Loucy (cell line): ENCODE measurements around the gene DGCR2.

Source experiments
- H2AFZ ChIP-seq: fragments of 200-600 bp; sonication (generic); 2 replicates; pipeline ENCODE4 v1.6.0; 2016; ENCODE audit warnings: antibody characterized with exemption, mild to moderate bottlenecking, low read length, moderate library complexity
- H3F3A ChIP-seq: fragments of 200-600 bp; 2 replicates; pipeline ENCODE4 v1.6.0; 2016; ENCODE audit warnings: antibody characterized with exemption, low read depth, mild to moderate bottlenecking
- H3K27me3 ChIP-seq: fragments of 200-600 bp; sonication (generic); 2 replicates; pipeline ENCODE4 v1.6.1; 2014; ENCODE audit warnings: low read length, mild to moderate bottlenecking; ENCODE audit not compliant: insufficient read depth, poor library complexity, severe bottlenecking
- H3K36me3 ChIP-seq: fragments of 200-600 bp; sonication (generic); 2 replicates; pipeline ENCODE4 v1.6.1; 2016; ENCODE audit warnings: low read length; ENCODE audit not compliant: insufficient read depth
- H3K4me1 ChIP-seq: fragments of 200-600 bp; sonication (generic); 2 replicates; pipeline ENCODE4 v1.5.1; 2014; ENCODE audit warnings: low read length, mild to moderate bottlenecking; ENCODE audit not compliant: insufficient read depth, poor library complexity, severe bottlenecking
- H3K4me2 ChIP-seq: fragments of 200-600 bp; sonication (generic); 2 replicates; pipeline ENCODE4 v1.6.0; 2014; ENCODE audit warnings: antibody characterized with exemption, low read length, low read depth, mild to moderate bottlenecking; ENCODE audit not compliant: poor library complexity, severe bottlenecking
- H3K4me3 ChIP-seq: fragments of 200-600 bp; sonication (generic); 2 replicates; pipeline ENCODE4 v1.5.1; 2014; ENCODE audit warnings: low read length, mild to moderate bottlenecking, mixed read lengths; ENCODE audit not compliant: poor library complexity, severe bottlenecking
- H3K79me2 ChIP-seq: fragments of 200-600 bp; sonication (generic); 2 replicates; pipeline ENCODE4 v1.6.1; 2014; ENCODE audit warnings: low read length; ENCODE audit not compliant: insufficient read depth
- H3K9ac ChIP-seq: fragments of 200-600 bp; sonication (generic); 2 replicates; pipeline ENCODE4 v1.6.0; 2014; ENCODE audit warnings: mild to moderate bottlenecking, low read depth, low read length, moderate library complexity; ENCODE audit not compliant: poor library complexity, severe bottlenecking
- H3K9me2 ChIP-seq: fragments of 200-600 bp; sonication (generic); replicated peaks from 2 replicates; pipeline ENCODE4 v1.6.1; 2016; ENCODE audit warnings: low read depth, low read length, mixed read lengths
- H3K9me3 ChIP-seq: fragments of 200-600 bp; sonication (generic); 2 replicates; pipeline ENCODE4 v1.6.1; 2014; ENCODE audit warnings: mild to moderate bottlenecking, antibody characterized with exemption, low read length, low read depth; ENCODE audit not compliant: insufficient read depth
- H4K20me1 ChIP-seq: fragments of 200-600 bp; sonication (generic); 2 replicates; pipeline ENCODE4 v1.6.0; 2014; ENCODE audit warnings: antibody characterized with exemption, low read length, mild to moderate bottlenecking; ENCODE audit not compliant: insufficient read depth, poor library complexity, severe bottlenecking
- EZH2phosphoT487 ChIP-seq: fragments of 200-600 bp; IDR thresholded peaks from 2 replicates; pipeline ENCODE4 v1.6.1; 2018; ENCODE audit warnings: antibody characterized with exemption, mild to moderate bottlenecking, moderate library complexity, borderline replicate concordance
- TF ChIP-seq, protein P1 (sequence below): fragments of 200-600 bp; sonication (generic); conservative IDR thresholded peaks from 2 replicates; pipeline ENCODE4 v1.5.1; 2014; ENCODE audit warnings: mild to moderate bottlenecking, antibody characterized with exemption, low read length

The DGCR2 gene

DNA sequence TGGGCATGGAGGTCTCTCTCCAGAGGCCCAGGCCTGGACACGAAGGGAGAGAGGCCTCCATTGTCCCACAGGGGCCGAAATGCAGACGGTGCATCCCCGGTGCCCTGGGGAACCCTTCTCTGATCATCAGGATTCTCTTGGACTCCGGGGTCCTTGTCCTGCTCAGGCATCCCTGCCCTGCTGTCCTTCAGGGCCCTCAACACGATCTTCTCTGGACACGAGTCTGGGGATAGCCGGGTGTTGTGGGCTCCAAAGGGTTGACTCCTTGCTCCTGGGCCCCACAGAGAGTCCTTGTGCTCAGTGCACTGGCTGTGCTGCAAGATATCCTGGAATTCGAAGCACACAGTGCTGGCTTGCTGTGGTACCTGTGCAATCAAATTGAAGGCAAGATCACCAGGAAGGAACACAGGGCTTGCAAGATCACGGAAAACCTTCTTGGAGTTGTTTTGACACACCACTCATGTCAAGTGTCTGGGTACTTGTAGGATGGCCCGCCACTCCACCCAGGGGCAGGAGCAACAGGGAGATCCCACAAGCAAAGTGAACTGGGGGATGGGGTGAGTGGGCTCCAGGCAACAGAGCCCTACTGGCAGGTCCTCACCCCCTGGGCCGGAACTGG, 124.8 kb downstream of the DGCR2 start:
- Histone ChIP-seq H3K9ac (no peak overlapping the region), H3K79me2 (no peaks in the 10 kb centered on the region), H3F3A (no peaks in the 10 kb centered on the region), H4K20me1 (no peaks in the 10 kb centered on the region), H3K4me3 (no peak overlapping the region), H3K4me1 (peaks cover 12% of the 10 kb centered on the region), H2AFZ (no peak overlapping the region), H3K9me3 (no peaks in the 10 kb centered on the region), H3K36me3 (no peaks in the 10 kb centered on the region), H3K4me2 (no peak overlapping the region), H3K9me2 (no peaks in the 10 kb centered on the region), H3K27me3 (no peaks in the 10 kb centered on the region)
- TF ChIP-seq, protein P1, sequence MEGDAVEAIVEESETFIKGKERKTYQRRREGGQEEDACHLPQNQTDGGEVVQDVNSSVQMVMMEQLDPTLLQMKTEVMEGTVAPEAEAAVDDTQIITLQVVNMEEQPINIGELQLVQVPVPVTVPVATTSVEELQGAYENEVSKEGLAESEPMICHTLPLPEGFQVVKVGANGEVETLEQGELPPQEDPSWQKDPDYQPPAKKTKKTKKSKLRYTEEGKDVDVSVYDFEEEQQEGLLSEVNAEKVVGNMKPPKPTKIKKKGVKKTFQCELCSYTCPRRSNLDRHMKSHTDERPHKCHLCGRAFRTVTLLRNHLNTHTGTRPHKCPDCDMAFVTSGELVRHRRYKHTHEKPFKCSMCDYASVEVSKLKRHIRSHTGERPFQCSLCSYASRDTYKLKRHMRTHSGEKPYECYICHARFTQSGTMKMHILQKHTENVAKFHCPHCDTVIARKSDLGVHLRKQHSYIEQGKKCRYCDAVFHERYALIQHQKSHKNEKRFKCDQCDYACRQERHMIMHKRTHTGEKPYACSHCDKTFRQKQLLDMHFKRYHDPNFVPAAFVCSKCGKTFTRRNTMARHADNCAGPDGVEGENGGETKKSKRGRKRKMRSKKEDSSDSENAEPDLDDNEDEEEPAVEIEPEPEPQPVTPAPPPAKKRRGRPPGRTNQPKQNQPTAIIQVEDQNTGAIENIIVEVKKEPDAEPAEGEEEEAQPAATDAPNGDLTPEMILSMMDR = no peak
- no peak for TF ChIP-seq EZH2phosphoT487

DNA sequence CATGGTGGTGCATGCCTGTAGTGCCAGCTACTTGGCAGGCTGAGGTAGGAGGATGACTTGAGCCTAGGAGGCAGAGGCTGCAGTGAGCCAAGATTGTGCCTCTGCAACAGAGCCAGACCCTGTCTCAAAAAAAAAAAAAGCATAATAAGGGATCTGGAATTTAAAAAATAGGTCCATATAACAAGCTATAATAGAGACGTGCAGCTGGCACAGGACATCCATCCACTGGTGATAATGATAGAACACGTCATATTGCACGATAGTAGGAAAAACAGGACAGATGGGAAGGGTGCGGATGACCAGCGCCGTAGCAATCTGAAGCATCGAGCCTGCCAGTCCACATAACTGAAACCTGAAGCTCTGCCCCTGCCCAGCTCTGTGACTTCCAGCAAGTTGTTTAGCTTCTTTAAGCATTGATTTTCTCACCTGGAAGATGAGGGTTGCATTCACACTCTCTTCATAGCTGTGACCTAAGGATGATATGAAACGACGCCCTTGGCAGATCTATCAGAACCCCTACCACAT, 125.8 kb downstream of the DGCR2 start:
- H3K4me3 ChIP-seq = no peak overlapping the region
- H3K79me2 ChIP-seq = no peaks in the 10 kb centered on the region
- H3K4me1 ChIP-seq = peaks cover 12% of the 10 kb centered on the region
- no peak overlapping the region for H3K9ac ChIP-seq
- H3K9me3 ChIP-seq = no peaks in the 10 kb centered on the region
- no peak overlapping the region for H2AFZ ChIP-seq
- H3K4me2 ChIP-seq = no peak overlapping the region
- no peaks in the 10 kb centered on the region for H3K36me3 ChIP-seq
- no peaks in the 10 kb centered on the region for H3K9me2 ChIP-seq
- H3F3A ChIP-seq = no peaks in the 10 kb centered on the region
- no peak for TF ChIP-seq EZH2phosphoT487
- TF ChIP-seq, protein P1 = no peak
- H3K27me3 ChIP-seq = no peaks in the 10 kb centered on the region
- H4K20me1 ChIP-seq = no peaks in the 10 kb centered on the region

DNA sequence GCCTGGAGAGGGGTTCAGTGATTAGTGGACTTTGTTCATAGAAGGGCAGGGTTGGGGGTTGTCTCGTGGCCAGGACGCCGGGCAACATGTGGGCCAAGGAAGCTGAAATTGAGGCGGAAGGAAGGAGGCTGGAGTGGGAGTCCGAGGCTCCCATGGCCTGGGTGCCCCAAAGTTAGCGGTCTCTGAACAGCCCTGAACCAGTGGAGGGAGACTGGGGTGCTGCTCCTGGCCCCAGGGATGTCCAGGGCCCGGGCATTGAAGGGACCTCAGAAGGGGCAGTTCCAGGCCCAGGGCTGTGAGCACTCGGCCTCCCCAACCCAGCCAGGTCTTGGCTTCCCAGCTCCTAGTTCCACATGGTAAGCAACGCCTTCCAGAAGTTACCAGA, 126.9 kb downstream of the DGCR2 start:
- no peaks in the 10 kb centered on the region for H3F3A ChIP-seq
- no peak overlapping the region for H3K9ac ChIP-seq
- no peak overlapping the region for H3K4me3 ChIP-seq
- no peaks in the 10 kb centered on the region for H3K9me2 ChIP-seq
- H2AFZ ChIP-seq = no peak overlapping the region
- TF ChIP-seq EZH2phosphoT487 = no peak
- TF ChIP-seq, protein P1 = no peak
- peaks cover 12% of the 10 kb centered on the region for H3K4me1 ChIP-seq
- no peaks in the 10 kb centered on the region for H3K27me3 ChIP-seq
- no peak overlapping the region for H3K4me2 ChIP-seq
- H4K20me1 ChIP-seq = no peaks in the 10 kb centered on the region
- H3K9me3 ChIP-seq = no peaks in the 10 kb centered on the region
- no peaks in the 10 kb centered on the region for H3K79me2 ChIP-seq
- no peaks in the 10 kb centered on the region for H3K36me3 ChIP-seq
